UCSD-AML1 (cell line): ENCODE measurements around the gene CALHM1.
"Not testable (repeated sequence)": the region's sequence is repeated elsewhere in the genome, so short reads cannot be mapped to it uniquely, and the experiment has no call there.

ENCODE experiments used
- DNase-seq: peaks from one replicate; lab custom pipeline; 2025; ENCODE audit not compliant: unreplicated experiment; lab: John Stamatoyannopoulos, UW

The CALHM1 gene

GRCh38 chr10:103487410-103487708 is 28.7 kb upstream of the CALHM1 start:
- DNase-seq, result no peak

DNA sequence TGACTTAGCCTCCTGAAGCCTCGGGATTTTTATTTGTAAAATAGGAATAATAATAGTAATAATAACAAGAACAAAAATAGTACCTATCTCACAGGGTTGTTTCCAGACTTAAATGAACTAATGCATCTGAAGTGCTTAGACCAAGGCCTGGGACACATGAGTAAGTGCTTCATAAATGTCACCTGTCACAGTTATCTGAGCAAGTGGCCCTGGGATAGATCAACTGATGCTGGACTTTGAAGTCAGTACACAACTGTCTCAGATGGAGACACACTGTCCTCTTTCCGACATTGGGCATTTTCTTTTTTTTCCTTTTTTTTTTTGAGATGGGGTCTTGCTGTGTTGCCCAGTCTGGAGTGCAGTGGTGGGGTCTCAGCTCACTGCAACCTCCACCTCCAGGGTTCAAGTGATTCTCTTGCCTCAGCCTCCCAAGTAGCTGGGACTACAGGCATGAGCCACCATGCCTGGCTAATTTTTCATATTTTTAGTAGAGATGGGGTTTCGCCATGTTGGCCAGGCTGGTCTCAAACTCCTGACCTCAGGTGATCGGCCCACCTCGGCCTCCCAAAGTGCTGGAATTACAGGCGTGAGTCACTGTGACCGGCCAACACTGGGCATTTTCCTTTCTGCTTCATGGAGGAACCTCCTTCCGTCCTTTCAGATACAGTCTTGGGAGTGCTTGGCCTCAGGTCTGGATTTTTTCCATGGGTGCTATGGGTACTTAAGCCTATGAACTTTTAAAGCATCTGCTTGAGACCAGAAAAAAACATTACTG is 28.1 kb upstream of the CALHM1 start:
- DNase-seq, result not testable (repeated sequence)

DNA sequence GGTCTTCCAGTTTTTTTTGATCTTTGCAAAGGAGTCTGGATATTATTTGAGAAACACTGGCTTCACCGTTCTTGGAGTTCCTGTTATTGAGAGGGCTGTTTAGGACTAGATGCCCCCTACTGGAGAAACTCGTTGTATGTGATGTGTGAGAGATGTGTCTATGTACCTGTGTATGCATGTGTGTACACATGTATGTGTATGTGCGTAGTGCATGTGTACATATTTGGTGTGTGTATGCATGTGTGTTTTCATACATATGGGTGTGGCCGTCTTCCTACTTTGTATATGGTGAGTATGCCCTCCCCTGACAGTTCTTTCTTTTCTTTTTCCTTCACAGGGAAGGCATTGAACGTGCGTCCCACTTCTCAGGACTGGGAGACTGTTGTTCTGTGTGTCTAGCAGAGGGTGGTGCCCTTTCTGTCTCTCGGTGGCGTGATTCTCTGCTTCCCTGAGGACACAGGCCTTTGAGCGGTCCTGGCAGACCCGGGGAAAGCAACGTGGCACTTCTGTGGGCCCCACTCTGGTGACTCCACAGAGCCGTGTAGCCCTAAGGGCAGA is 23.4 kb upstream of the CALHM1 start:
- no peak for DNase-seq

DNA sequence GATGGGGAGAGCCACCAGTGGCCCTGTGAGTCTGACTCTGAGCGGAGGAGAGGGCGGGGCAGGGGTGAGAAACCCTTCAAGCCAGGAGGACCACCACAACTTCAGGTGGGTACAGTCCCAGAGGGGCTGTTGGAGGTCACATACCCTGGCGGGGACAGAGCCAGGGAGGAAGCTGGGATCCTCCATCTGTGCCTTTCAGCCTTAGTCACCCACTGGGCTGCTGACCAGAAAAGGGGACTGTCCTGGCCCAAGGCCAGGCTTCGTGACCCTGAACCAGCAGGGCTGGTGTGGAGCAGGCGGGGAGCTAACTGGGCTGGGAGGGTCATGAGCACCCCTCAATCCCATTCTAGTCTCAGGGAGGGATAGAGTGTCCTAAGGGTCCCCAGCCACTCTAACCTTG is 21.8 kb upstream of the CALHM1 start:
- no peak for DNase-seq

GRCh38 chr10:103479135-103479534 is 20.4 kb upstream of the CALHM1 start, which contains the start of gene CALHM3:
Gene CALHM3, minus strand, starts transcription at chr10:103479240. Its CDS starts 208 bp downstream, at chr10:103479032.
- no peak for DNase-seq

DNA sequence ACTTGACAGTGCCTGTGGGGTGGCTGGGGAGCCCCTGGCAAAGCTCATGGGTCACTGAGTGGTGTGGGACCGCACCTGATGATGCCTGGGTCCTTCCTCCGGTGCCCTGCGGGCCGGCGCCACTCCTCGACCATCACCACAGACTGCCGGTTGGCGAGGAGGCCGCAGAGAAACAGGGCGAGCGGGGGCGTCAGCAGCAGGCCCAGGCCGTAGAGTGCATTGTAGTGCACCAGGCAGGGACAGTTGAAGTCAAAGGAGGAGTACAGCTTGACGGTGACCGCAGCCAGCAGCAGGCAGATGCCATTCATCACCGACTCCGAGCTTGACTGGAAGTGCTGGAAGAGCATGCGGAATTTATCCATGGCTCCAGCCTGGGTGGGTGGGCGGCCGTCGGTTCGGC is 20.0 kb upstream of the CALHM1 start:
- DNase-seq, result no peak

DNA sequence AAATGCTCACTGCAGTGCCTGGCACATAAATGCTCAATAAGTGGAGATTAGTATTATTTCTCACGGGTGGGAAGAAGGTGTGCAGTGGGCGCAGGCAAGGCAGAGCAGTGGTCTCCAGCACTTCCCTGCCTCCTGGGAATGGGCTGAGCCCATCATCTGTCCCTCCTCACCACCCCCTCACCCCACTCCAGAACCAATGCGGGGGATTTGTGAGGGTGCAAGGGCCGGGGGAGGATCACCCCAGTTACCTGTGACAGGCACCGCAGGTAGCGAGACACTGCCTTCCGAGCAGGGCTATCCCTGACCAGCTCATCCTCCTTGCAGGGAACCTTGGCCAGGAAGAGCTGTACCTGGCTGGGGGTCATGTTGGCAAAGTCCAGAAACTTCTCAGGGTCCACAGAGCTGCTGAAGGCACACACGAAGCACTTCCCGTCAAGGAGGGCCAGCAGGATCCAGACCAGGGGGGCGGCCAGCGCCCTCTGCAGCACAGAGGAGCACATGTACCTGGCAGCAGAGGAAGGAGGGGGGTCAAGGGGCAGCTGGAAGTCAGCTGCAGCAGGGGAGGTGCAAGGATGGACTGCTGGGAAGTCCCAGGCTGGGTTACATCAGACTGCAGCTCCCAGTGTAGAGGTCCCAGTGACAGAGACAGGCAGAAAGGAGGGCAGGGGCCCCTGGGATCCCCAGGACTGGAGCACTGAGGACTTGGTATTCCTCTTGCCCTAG is 17.5 kb upstream of the CALHM1 start:
- DNase-seq, result peak; percentile 65

DNA sequence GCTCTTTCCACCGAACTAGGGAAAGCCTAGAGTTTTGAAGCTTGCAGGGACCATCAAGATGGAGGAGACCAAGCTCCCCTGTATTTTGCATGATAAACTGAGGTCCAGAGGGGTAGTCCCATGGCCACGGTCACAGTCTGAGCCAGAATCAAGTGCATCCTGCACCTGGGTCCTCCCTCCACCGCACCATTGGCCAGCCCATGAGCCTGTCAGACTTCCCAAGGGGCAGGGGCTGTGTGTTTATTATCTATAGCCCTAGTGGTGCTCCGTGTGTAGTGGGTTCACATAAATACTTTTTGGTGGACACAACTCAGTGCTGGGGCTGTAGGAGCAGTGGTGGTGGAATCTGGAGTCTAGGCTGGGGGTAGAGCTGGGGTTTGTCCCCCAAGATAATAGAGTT is 16.7 kb upstream of the CALHM1 start:
- no peak for DNase-seq

GRCh38 chr10:103474077-103474476 is 15.4 kb upstream of the CALHM1 start:
- no peak for DNase-seq

DNA sequence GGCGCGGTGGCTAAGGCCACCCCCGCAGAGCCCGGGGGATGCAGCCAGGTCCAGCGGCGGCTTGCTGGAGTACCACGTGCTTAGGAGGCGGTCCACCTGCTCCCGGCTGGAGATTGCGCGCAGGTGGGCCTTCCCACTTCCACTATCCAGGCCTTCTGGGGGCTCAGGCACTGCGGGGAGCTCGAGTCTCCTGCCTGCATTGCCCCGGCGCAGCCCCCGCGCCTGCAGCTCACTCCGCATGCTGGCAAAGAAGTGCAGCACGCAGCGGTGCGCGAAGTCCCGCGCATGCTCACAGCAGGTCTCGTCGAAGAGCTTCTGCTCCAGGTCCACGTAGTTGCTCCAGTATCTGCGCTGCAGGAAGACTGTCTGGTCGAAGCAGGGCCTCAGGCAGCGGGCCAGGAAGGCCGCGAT is 14.6 kb upstream of the CALHM1 start:
- DNase-seq, result no peak

GRCh38 chr10:103472005-103472404 is 13.3 kb upstream of the CALHM1 start:
- DNase-seq, result no peak

- peak; percentile 83 for DNase-seq
Measured at GRCh38 chr10:103470761-103471653, 12.3 kb upstream of the CALHM1 start.

- no peak for DNase-seq
Measured at GRCh38 chr10:103469201-103469600, 10.5 kb upstream of the CALHM1 start.

- DNase-seq, result no peak
Measured at GRCh38 chr10:103467406-103467805, 8.7 kb upstream of the CALHM1 start.

DNA sequence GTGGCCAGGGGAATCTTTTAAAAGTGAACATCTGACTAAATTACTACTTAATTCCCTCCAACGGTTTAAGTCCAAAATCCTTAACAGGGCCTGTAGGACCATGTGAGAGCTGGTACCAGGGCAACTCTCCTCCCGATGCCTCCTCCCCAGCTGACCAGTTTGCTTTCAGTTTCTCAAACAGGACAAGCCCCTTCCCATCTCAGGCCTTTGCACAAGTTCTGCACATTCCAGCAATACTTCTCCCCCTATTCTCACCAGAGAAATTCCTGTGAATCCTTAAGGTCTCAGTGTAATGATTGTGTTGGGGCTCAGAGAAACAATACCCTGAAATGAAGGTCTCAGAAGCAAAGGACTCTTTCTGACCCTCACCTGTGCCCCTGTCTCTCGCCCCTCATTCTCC is 8.0 kb upstream of the CALHM1 start:
- no peak for DNase-seq

DNA sequence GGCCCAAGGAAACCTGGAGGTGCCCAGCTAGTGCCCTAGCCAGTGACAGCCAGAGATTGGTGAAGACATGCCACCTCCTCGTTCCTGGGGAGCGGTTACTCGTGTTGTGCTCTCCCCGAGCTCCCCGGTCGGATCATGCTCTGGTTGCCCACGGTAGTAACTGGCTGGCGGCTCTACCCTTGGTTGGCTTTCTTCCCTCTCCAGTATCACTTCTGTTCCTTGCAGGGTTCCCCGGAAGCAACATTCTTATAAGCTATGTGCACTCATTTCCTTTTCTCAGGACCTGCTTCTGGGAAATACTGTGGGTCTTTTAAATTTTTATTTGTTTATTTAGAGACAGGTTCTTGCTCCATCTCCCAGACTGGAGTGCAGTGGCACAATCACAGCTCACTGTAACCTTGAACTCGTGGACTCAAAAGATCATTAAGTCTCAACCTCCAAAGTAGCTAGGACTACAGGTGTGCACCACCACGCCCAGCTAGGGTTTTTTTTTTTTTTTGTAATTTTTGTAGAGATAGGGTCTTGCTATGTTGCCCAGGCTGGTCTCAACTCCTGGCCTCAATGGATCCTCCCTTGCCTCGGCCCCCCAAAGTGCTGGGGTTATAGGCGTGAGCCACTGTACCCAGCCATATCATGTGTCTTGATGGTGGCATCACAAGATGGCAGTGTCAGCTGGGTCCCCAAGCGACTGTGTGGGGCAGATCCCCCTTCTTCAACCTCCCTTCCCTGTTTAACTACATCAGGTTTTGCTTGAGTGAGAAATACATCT is 6.9 kb upstream of the CALHM1 start:
- no peak for DNase-seq

GRCh38 chr10:103463499-103463898 is 4.8 kb upstream of the CALHM1 start:
- DNase-seq, result no peak

DNA sequence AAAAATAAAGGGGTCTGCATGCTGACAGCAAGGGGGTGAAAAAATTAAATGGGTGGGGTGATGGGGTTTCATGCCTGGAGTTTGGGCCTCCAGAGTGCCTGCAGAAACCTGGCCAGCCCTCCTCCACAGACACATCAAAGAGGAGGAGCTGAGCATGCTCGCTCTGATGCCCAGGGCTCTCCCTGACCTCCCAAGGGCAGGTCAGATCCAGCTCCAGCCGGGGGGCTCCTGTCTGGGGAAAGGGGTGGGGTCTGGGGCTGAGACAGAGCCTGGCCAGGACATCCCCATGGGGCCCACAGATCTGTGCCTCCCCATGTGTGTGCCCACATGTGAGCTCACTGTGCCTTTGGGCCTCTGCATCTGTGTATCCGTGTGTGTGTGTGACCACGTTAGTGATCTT is 915 bp upstream of the CALHM1 start:
- DNase-seq, result no peak

- no peak for DNase-seq
Measured at GRCh38 chr10:103457896-103458583, 660 bp downstream of the CALHM1 start.

DNA sequence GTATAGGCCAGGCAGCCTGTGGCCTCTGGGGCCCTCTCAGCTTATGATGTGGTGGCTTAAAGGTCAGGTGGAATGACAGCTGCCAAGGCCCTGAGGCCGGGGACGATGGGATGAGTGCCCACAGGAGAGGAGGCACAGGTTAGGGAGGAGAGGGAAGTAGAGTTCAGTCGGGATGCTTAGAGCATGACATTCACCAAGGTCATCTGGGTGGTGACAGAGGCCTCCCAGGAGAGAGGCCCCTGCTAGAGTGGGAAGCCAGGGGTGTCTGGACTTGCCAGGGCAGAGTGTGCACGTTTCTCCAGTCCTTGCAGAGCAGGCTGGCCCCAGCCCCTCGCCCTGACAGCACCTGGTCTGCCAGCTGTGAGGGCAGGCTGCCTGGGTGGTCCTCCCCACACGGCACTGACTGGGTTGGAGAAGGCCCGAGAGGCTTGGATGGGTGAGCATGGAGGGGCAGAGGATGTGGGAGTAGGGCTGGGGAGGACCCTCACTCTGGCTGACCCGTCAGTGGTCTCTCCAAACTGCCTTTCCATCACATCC is 1.5 kb downstream of the CALHM1 start:
- no peak for DNase-seq
